Measurements from ENCODE around the gene PSME4. TPM values are rescaled to one million over a fixed set of nuclear protein-coding genes. Genes with fewer than 3 reads are reported as not detected.
"Not testable (repeated sequence)": the region's sequence is repeated elsewhere in the genome, so short reads cannot be mapped to it uniquely, and the experiment has no call there.

Gene PSME4
- total RNA-seq, 2 donors from 2014 or later, result 41.6 to 49.9 TPM

- intact Hi-C loops (cut with DNase I), result no loop called here
- no peak for DNase-seq (ENCODE audit: low spot score)
Measured at GRCh38 chr2:53852532-53852931, 118.3 kb downstream of the PSME4 start.

GRCh38 chr2:53851052-53851757 is 119.6 kb downstream of the PSME4 start:
- DNase-seq (ENCODE audit: low spot score); intact Hi-C loops (cut with DNase I): not testable (repeated sequence)

GRCh38 chr2:53848062-53848461 is 122.7 kb downstream of the PSME4 start:
- DNase-seq (ENCODE audit: low spot score), result no peak
- intact Hi-C loops (cut with DNase I), result no loop called here

GRCh38 chr2:53843595-53843994 is 127.2 kb downstream of the PSME4 start:
- no peak for DNase-seq (ENCODE audit: low spot score)
- intact Hi-C loops (cut with DNase I), result no loop called here

- intact Hi-C loops (cut with DNase I), result no loop called here
- no peak for DNase-seq (ENCODE audit: low spot score)
Measured at GRCh38 chr2:53842891-53843290, 127.9 kb downstream of the PSME4 start.

GRCh38 chr2:53841651-53842050 is 129.1 kb downstream of the PSME4 start:
- DNase-seq (ENCODE audit: low spot score); intact Hi-C loops (cut with DNase I): not testable (repeated sequence)

- intact Hi-C loops (cut with DNase I), result no loop called here
- no peak for DNase-seq (ENCODE audit: low spot score)
Measured at GRCh38 chr2:53840580-53840979, 130.2 kb downstream of the PSME4 start.

- intact Hi-C loops (cut with DNase I); DNase-seq (ENCODE audit: low spot score): not testable (repeated sequence)
Measured at GRCh38 chr2:53829980-53830290, 140.9 kb downstream of the PSME4 start.

GRCh38 chr2:53829273-53829979 is 141.4 kb downstream of the PSME4 start:
- intact Hi-C loops (cut with DNase I), result no loop called here
- DNase-seq (ENCODE audit: low spot score), result no peak

GRCh38 chr2:53828331-53828730 is 142.5 kb downstream of the PSME4 start:
- DNase-seq (ENCODE audit: low spot score), result no peak
- intact Hi-C loops (cut with DNase I), result no loop called here

- intact Hi-C loops (cut with DNase I), result no loop called here
- DNase-seq (ENCODE audit: low spot score), result no peak
Measured at GRCh38 chr2:53827398-53828175, 143.2 kb downstream of the PSME4 start.

GRCh38 chr2:53826587-53827397 is 144.0 kb downstream of the PSME4 start:
- no peak for DNase-seq (ENCODE audit: low spot score)
- intact Hi-C loops (cut with DNase I), result no loop called here

- intact Hi-C loops (cut with DNase I), result no loop called here
- no peak for DNase-seq (ENCODE audit: low spot score)
Measured at GRCh38 chr2:53826030-53826410, 144.8 kb downstream of the PSME4 start.

- intact Hi-C loops (cut with DNase I), result not testable (repeated sequence)
Measured at GRCh38 chr2:53823639-53824038, 147.2 kb downstream of the PSME4 start.

GRCh38 chr2:53821810-53822209 is 149.0 kb downstream of the PSME4 start:
- intact Hi-C loops (cut with DNase I), result no loop called here
- DNase-seq (ENCODE audit: low spot score), result no peak

More at GRCh38 chr2:53823639-53824038, 147.2 kb downstream of the PSME4 start:
- not testable (repeated sequence) for DNase-seq (ENCODE audit: low spot score)

- no peak for DNase-seq (ENCODE audit: low spot score)
- intact Hi-C loops (cut with DNase I), result no loop called here
Measured at GRCh38 chr2:53820711-53821110, 150.1 kb downstream of the PSME4 start.

GRCh38 chr2:53820048-53820447 is 150.7 kb downstream of the PSME4 start:
- intact Hi-C loops (cut with DNase I), result no loop called here
- no peak for DNase-seq (ENCODE audit: low spot score)

GRCh38 chr2:53819634-53820033 is 151.2 kb downstream of the PSME4 start:
- no peak for DNase-seq (ENCODE audit: low spot score)
- intact Hi-C loops (cut with DNase I), result loop anchor here in 1 of 2 donors (10.0 kb wide), 1 partner anchor 1675 kb away; no protein-coding TSS in a partner anchor

- intact Hi-C loops (cut with DNase I), result loop anchor here in 1 of 2 donors (10.0 kb wide), 1 partner anchor 1674 kb away; no protein-coding TSS in a partner anchor
- DNase-seq (ENCODE audit: low spot score), result no peak
Measured at GRCh38 chr2:53818854-53819435, 151.8 kb downstream of the PSME4 start.

Data from posterior vena cava (tissue), 2 donors.